GM18502 (cell line): ENCODE data around the gene CSRP3.
A peak's percentile ranks its signal among the peaks of the same experiment; 100 is the strongest.

Experiments
- ATAC-seq: cut with Tn5 transposase; IDR thresholded peaks from one replicate; pipeline ENCODE4 v1.9.1; 2021; ENCODE audit warnings: mild to moderate bottlenecking; ENCODE audit not compliant: unreplicated experiment, poor library complexity

The CSRP3 gene

DNA sequence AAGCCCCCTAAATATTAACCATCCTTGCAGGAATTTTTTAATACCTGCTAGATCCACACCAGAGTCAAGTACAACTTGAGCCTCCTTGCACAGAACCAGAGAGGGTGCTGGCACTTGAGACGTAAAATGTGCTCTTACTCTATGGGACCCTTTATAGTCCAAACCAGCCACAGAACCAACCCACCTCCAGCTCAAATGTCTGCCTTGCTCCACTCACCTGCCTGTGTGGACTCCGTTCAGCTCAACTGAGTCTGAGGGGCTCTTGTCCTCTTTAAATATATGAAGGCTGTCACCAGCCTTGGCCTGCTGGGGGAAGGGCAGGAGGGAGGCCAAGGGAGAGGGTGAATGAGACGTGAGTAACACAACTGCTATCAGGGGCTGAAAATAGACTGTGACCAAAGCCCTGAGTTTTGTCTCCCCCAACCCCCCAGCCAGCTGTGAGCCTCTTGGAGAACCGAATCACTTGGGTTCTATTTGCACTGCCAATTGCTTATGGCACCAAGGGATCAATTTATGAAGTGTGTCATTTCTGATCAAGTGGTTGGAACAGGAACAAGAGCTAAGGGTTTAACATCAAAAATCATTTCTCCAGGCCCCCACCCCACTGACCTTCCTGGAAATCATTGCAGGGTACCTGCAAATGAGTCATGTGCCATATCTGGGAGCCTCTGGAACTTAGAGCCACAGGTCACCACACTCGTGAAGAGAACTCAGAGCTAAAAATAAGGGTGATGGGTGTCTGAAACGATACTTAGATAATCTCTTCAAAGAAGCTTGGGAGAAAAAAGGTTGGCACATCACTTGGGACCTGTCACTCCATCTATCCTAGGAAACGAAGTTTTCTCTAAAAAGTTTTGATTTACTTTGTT lies at the start of gene CSRP3:
Gene CSRP3 (minus strand): TSS at position 247 of the 869 bp plus-strand sequence. CDS start 9,535 bp downstream, outside the sequence.
- ATAC-seq, result no peak

DNA sequence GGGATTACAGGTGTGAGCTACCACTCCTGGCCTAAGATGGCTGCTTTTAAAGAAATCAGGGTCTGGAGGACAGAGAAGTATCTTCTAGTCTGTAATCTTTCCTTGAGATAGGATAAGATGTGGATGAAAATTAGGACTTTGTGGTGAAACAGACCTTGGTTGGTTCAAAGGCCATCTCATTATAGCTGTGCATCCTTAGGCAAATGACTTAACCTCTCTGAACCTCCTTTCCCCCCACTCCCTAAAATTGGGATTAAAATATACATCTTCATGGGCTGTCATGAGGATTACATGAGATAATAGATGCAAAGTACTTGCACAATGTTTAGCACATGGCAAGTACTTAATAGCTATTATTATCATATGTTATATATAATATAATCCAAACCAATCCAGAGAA lies 49.8 kb upstream of the CSRP3 start:
- ATAC-seq, result no peak

DNA sequence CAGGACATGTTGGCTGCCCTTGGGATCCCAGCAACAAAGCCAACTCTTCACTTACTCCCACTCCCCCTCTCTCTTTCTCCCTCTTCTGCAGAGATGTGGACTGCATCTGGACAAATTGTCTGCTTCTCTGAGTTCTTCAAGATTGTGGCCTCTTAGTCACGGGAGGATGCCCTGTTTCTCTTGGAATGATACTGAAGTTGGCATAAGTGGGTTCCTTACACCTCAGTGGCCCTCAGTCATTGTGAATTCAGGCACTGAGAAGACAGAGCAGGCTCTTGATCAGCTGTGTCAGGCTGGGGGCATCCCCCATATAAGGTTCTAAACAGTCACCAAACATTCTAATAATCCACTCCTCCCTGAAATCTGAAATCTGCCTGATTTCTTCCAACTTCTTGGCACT lies 45.0 kb upstream of the CSRP3 start:
- no peak for ATAC-seq

DNA sequence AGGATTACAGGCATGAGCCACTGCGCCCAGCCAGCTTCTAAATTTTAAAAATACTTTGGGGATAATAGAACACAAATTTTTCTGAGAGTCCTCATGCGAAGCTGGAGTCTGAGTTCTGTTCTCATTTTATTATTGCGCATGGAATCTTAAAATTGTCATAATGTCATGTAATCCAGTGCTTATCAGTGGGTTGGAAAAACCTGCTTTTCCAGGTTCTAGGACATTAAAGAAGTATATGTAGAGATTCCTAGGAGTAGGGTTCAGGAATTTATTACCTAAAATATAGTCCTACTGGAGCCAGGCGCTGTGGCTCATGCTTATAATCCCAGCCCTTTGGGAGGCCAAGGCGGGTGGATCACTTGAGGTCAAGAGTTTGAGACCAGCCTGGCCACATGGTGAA lies 43.6 kb upstream of the CSRP3 start:
- ATAC-seq, result no peak

DNA sequence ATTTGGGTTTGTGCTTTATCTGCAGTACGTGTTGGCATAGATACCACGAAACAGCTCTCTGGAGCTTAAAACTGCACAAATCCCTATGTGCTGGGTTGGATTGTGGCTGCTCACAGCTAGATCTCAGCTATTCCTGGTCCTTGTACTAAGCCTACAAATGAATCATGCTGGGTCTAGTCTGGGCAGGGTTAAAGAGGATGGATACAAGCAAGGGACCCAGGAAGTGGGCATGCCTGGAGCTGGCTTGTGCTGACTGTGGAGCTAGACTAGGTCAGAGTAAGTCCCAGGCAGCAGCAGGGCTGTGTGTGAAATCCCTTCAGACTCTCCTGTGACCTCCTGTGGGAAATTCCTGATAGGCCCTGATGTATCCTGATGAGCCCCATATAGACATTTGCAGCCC lies 42.8 kb upstream of the CSRP3 start:
- ATAC-seq, result no peak

DNA sequence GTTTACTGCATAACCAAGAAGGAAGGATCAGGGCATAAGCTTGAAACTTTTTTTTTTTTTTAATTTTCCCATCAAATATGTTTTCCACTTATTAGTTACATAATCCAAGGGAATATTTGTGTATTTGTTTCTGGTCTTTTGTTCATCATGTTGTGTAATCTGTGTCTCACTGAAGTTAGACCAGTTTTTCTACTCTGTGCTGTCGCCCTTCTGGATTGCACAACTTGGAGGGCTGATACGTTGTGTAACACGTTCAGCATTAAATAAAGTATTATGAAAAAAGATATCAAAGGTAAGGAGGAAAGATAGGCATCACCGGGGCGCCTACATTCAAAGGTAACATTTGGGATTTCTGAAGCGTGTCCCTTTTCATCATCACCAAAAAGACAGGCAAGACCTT lies 42.3 kb upstream of the CSRP3 start:
- ATAC-seq, result no peak

DNA sequence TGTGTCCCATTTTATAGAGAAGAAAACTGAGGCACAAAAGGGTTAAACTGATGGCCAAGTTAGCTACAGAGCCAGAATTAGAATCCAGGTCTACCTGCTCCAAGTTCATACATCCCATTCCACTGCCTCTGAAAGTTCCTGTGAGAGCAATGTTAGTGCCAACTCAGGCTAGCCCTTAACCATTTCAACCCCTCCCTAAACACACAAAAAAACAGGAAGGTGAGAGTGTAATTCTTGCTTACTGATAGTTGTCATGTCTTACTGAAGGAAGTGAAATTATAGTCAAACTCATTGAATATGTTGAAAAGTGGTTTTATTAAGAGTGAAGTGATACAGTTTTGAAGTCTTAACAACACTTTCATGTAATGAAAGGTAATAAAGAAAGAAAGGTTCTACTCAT lies 41.8 kb upstream of the CSRP3 start:
- ATAC-seq, result no peak

DNA sequence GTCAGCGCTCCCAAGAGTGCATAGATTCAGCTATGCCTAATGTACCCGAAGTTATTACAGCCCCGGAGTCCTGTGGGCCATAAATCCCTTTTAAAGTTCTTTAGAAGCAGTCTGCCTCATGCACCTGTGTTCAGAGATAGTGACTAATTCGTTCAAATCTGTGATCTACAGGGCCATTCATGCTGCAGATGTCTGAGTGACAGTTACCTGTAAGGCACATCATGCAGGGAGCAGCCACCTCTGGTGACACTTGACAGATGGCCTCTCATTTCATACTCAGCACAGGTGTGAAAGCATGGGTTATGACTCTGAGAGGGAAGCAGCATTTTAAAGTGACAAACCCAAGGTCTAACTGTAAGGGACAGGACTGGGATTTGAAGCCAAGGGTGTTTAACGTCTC lies 41.4 kb upstream of the CSRP3 start:
- ATAC-seq, result no peak

DNA sequence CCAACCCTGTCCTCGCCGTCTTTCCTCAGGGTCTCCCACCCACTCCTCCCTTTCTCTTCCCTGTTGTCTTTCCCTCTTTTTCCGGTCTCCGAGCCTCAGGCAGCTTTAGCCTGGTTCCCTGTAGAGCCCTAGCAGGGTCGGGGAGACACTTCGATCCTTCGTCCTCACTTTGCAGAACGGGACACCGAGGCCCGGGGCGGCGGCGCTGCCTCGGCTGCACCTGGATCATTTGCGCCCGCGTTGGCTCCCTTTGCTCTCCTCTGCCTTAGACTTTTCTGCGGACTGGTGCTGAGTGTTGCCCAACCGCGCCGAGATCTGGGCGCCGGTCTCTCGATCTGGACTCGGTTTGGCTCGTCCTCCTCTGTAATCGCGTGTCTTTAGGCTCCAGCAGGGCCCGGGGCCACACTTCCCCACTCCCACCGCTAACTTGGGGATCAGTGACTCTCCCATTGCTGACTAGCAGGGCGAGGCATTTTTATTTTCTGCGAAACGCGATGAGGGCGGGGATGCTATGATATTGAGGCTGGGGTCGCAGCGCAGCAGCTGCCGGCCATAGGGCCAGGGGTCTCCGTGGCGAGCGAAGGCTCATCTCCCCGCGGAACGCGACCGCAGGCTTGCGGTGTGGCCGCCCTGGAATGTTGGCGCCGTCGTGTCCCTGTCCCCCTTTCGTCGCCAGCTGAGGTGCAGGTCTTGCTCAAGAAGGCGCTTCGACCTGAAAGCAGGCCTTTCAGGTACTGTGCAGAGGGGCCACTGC lies 40.6 kb upstream of the CSRP3 start:
- no peak for ATAC-seq

DNA sequence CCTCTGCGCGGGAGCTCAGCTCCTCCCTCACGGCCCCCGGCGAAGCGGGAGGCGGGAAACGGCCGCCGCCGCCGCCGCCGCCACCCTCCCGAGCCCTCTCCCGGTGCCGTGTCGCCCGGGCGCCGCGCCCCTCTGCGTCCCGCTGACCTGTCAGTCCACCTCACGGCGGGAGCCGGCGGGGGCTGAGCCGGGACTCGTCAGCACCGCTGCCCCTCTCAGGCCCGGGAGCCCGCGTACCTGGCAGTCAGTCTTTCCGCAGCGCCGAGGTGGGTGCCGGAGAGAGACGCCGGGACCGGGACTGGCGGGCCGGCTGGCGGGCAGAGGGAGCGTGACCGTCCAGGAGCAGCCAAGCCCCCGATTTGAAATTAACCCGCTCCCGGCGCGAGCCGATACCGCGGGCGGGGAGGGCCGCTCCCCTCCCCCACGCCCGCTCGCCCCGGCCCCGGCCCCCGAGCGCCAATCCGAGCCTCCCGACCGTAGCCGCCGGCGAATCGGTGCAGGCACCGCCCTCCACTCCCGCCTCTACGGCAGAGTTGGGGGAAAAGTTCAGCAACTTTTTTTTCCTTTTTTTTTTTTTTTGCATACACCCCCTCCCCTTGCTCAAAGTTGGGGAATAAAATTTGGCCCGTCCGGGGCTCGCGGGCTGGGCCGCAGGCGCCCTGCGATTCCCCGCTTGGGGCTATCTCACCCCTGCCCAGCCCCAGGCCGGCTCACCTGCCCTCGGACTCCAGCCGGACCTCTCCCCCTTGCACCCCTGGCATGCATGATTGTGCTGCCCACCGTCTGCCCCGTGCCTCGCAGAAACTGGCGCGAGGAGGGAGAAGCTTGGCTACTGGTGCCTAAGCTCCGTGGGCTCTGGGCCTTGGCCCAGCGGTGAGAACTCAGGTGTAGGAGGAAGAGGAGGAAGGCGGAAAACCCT lies 39.7 kb upstream of the CSRP3 start:
- ATAC-seq, result peak; percentile 36

DNA sequence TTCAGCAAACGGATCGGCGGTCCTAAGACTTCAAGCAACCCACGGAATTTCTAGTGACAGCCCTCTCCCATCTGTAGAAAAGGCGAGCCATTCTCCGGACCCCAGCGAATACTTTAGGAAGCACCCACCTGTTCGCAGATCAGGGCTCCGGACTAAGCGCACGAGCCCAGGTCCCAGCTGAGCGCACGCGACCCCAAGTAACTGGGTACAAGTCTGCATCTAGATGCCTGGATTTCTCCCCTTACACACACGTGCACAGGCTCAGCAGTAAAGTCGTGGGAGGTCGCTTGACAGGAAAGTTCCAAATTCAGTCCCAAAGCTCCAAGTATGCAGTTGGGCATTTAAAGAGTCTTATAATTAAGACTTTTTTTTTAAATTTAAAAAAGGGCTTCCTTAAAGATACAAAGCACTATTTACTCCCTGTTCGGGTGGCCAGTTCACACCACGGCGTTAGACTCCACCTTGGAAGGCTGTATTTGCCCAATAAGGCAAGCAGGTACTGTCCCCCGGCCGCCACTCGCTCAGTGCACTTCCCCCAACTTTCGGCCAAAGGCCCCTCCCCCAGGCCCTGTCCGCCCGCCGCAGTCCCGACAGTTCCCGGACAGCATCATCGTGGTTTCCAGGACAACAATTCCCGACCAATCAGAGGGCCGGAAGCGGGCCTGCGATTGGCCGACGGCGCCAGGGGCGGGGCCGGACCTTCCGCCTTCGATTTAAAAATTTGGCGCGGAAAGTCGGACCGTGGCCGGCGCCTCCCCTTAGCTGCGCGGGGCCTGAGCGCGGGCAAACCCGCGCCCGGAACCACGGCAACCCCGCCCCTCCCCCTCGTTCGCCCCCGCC lies 38.9 kb upstream of the CSRP3 start, which contains the start of gene E2F8:
Gene E2F8 (minus strand): TSS at position 526 of the 840 bp plus-strand sequence. CDS start 824 bp downstream, outside the sequence.
- ATAC-seq, result peak; percentile 89

DNA sequence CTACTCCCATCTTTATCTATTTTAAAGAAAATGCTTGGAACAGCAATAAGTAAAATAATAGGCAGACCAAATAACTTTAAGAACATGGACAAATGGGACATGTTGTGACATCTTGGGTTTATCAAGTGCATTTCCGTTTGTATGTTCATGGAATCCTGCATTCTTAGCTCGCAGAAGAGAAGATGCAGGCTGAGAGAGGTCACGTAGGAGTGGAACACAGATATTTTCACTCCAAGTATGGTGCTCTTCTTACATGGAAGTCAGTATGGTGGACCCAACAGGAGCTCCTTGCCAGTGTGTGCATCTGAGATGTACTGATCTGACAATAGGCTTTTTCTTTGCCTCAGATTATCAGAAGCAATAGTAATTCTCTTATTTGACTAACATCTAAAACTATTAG lies 37.3 kb upstream of the CSRP3 start:
- no peak for ATAC-seq

DNA sequence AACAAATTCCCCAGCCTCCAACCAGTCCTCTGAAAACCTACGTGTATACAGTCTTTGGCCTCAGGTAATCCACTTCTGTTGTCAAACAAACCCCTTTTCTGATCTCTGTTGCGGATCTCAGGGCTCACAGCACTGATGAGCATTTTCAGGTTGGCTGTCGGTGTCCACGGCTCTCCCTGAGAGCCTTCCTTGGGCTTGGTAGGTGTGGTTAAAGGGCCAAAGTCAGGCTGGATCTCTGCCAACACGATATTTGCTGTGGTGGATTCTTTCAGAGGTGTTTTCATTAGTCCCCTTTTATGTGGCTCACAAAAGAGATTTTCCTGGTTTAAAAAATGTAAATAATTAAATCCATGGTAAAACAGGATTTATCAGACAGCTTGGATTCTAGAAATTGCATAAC lies 36.0 kb upstream of the CSRP3 start:
- no peak for ATAC-seq

DNA sequence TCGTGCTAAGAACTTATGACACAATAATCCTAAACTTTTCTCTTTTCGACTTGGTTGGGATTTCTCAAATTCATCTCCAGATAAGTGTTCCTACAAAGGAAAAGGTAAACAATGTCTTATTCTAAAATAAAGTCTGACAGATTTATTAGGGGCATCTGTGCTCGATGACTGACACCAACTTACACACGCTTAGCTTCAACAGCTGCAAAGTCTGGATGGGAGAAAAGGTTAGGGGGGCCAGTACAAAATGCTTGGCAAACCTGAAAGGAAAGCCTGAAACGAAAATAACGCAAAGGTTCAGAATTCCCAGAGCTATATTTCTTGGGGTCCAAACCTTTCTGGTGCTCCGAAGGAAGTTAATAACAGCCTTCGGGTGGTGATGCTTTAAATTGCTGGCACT lies 35.6 kb upstream of the CSRP3 start:
- no peak for ATAC-seq

DNA sequence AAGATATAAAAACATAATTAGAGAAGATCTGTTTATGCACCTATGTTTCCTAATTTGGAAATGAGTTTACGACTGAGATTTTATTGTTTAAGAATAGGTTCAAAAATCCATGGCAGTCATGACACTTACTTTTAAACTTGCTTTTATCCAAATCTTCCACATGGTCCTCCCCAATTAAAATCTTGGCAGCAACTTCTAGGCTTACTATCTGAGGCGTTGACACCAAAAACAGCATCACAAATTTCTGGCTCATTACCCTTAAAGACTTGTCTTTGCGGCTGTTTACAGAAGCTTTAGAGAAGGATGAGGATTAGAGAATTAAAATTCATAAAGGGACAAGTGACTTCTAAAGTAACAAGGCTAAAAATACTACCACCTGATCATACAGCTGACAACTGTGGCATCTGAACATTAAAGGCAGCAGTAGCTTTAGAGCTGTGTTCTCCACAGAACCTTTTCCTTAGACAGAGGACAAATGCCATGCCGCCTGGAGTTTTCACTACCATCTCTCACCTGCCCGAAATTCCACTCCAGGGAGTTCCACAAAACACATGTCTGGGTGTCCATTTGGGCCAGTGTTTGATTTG lies 32.5 kb upstream of the CSRP3 start:
- ATAC-seq, result no peak

DNA sequence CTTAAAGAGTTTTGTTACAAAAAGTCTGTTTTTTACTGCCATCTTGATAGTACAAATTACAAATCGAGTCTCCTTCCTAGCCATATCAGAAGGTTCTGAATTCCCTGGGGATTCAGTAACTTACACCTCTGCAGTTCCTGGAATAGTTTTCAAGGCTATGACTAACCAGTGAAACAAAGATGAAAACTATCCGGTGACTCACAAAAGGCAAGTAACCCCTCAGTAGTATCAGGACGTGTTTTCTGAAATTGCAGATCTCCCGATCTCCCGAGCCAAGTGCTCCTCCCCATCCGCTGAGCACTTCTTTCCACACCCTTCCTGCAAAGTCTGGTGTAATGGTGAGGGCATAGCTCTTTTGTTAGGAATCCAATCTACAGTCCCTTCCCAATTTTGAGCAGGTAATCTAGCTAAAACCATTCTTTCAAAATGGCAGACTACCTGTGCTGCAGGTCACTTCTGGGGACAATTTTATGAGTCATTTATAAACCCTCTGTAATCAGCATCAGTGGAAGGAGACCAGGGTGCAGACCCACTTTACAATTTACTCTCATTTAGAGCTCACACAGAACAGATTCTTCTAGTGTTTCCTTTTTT lies 31.2 kb upstream of the CSRP3 start:
- no peak for ATAC-seq

DNA sequence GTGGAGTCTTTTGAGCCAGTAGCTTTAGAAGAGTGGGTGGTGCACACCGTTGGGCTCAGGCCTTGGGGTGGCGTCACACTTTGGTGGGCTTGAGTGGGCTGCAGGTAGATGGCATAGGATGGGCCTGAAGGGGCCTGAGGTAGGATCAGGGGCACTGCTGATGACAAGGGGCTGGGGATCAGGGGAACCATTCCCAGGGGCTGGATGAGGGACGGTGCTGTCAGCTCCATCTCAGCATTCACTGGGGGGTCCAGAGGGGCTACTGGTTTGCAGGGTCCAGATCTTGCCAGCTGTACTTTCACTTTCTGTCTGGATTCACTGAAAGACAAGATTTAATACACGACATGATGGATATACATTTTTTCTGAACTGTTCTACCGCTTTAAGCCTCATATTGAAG lies 27.9 kb upstream of the CSRP3 start:
- ATAC-seq, result no peak

DNA sequence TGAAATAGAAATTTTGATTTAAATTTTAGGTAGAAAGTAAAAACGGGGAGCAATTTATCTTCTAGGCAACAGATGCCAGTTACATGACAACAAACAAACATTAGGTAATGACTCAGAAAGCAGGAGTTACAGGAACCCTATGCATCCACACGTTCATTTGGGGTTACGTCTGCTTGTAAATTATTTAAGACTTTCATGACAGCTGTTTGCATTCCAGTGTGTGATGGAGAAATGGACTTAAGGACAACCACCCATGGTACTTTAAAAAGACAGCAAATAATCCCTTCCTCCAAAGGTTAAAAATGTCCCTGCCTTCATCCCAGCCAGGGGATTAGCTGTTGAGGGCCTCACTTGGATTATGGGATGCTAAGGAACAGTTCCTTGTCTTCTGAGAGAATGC lies 27.2 kb upstream of the CSRP3 start:
- ATAC-seq, result no peak
